Parathyroid adenoma (tissue), 2 donors: ENCODE measurements around the gene SURF4.
"Not testable (repeated sequence)": the region's sequence is repeated elsewhere in the genome, so short reads cannot be mapped to it uniquely, and the experiment has no call there.

Source experiments
- H2AFZ ChIP-seq: fragments of 300-600 bp; sonication (generic); one replicate; pipeline ENCODE4 v1.7.0; 2017; ENCODE audit warnings: antibody characterized with exemption, mild to moderate bottlenecking
- H3K27ac ChIP-seq: fragments of 300-600 bp; sonication (generic); one replicate; pipeline ENCODE4 v1.7.0; 2017
- H3K27me3 ChIP-seq: fragments of 300-600 bp; sonication (generic); one replicate; pipeline ENCODE4 v1.7.0; 2017; ENCODE audit warnings: low read length; ENCODE audit not compliant: control insufficient read depth, insufficient read depth
- H3K36me3 ChIP-seq: fragments of 300-600 bp; sonication (generic); one replicate; pipeline ENCODE4 v1.7.0; 2017; ENCODE audit warnings: low read length; ENCODE audit not compliant: control insufficient read depth, insufficient read depth
- H3K4me1 ChIP-seq: fragments of 300-600 bp; sonication (generic); one replicate; pipeline ENCODE4 v1.7.0; 2017; ENCODE audit warnings: control low read depth
- H3K4me2 ChIP-seq: fragments of 300-600 bp; sonication (generic); one replicate; pipeline ENCODE4 v1.7.0; 2017; ENCODE audit warnings: low read length
- H3K4me3 ChIP-seq: fragments of 300-600 bp; sonication (generic); one replicate; pipeline ENCODE4 v1.7.0; 2017; ENCODE audit warnings: low read depth, low read length
- H3K79me2 ChIP-seq: fragments of 300-600 bp; sonication (generic); one replicate; pipeline ENCODE4 v1.7.0; 2017; ENCODE audit warnings: control low read depth
- H3K9ac ChIP-seq: fragments of 300-600 bp; sonication (generic); one replicate; pipeline ENCODE4 v1.7.0; 2017; ENCODE audit warnings: mild to moderate bottlenecking
- H3K9me3 ChIP-seq: fragments of 300-600 bp; sonication (generic); one replicate; pipeline ENCODE4 v1.7.0; 2017; ENCODE audit warnings: low read length; ENCODE audit not compliant: control insufficient read depth
- CTCF ChIP-seq: fragments of 300-600 bp; sonication (generic); IDR thresholded peaks from one replicate; pipeline ENCODE4 v1.7.0; 2017; ENCODE audit warnings: antibody characterized with exemption, mild to moderate bottlenecking
- donor health status: primary hyperparathyroidism.

The SURF4 gene

GRCh38 chr9:133340256-133340655, 35.6 kb downstream of the SURF4 start:
- H3K4me1 ChIP-seq = peaks cover 3% of the 10 kb centered on the region
- no peaks in the 10 kb centered on the region for H3K9me3 ChIP-seq
- no peaks in the 10 kb centered on the region for H3K79me2 ChIP-seq
- TF ChIP-seq CTCF = no peak
- H3K36me3 ChIP-seq = no peaks in the 10 kb centered on the region
- H3K27me3 ChIP-seq = no peaks in the 10 kb centered on the region
- no peak overlapping the region for H3K4me2 ChIP-seq
- no peak overlapping the region for H3K27ac ChIP-seq
- no peak overlapping the region for H3K9ac ChIP-seq
- H2AFZ ChIP-seq = no peak overlapping the region
- no peak overlapping the region for H3K4me3 ChIP-seq

- H2AFZ ChIP-seq = no peak overlapping the region
- no peak overlapping the region for H3K9ac ChIP-seq
- H3K27me3 ChIP-seq = no peaks in the 10 kb centered on the region
- H3K79me2 ChIP-seq = no peaks in the 10 kb centered on the region
- peaks cover 7% of the 10 kb centered on the region for H3K4me1 ChIP-seq
- TF ChIP-seq CTCF = no peak
- no peak overlapping the region for H3K27ac ChIP-seq
- no peaks in the 10 kb centered on the region for H3K9me3 ChIP-seq
- H3K4me3 ChIP-seq = no peak overlapping the region
- no peaks in the 10 kb centered on the region for H3K36me3 ChIP-seq
- H3K4me2 ChIP-seq = no peak overlapping the region
Observed at GRCh38 chr9:133339641-133340040, 36.2 kb downstream of the SURF4 start.

GRCh38 chr9:133335924-133336811, 39.7 kb downstream of the SURF4 start, which contains the start of gene SURF6:
SURF6 (minus strand) TSS chr9:133336188; CDS start chr9:133336132, 56 bp downstream.
- Histone ChIP-seq H3K27me3 (no peaks in the 10 kb centered on the region), H3K4me3 (peak within 1 kb of the TSS; percentile 96), H3K9me3 (no peaks in the 10 kb centered on the region), H3K4me1 (peaks cover 7% of the 10 kb centered on the region), H3K79me2 (no peaks in the 10 kb centered on the region), H3K4me2 (peak within 1 kb of the TSS; percentile 98), H3K27ac (peak within 1 kb of the TSS; percentile 61), H2AFZ (peak within 1 kb of the TSS; percentile 71), H3K36me3 (no peaks in the 10 kb centered on the region), H3K9ac (peak within 1 kb of the TSS; percentile 46)
- no peak for TF ChIP-seq CTCF

GRCh38 chr9:133334888-133335287, 41.0 kb downstream of the SURF4 start:
- H2AFZ ChIP-seq, H3K36me3 ChIP-seq, H3K4me1 ChIP-seq, H3K79me2 ChIP-seq, H3K27ac ChIP-seq, H3K9ac ChIP-seq, H3K27me3 ChIP-seq, H3K9me3 ChIP-seq: not testable (repeated sequence)
- Histone ChIP-seq H3K4me2 (peak overlapping the region; percentile 98), H3K4me3 (peak overlapping the region; percentile 96)

GRCh38 chr9:133334161-133334560, 41.7 kb downstream of the SURF4 start:
- no peaks in the 10 kb centered on the region for H3K36me3 ChIP-seq
- no peak overlapping the region for H2AFZ ChIP-seq
- H3K9ac ChIP-seq = no peak overlapping the region
- H3K79me2 ChIP-seq = no peaks in the 10 kb centered on the region
- no peaks in the 10 kb centered on the region for H3K9me3 ChIP-seq
- H3K4me2 ChIP-seq = no peak overlapping the region
- H3K4me3 ChIP-seq = no peak overlapping the region
- no peak for TF ChIP-seq CTCF
- H3K4me1 ChIP-seq = peaks cover 7% of the 10 kb centered on the region
- no peaks in the 10 kb centered on the region for H3K27me3 ChIP-seq
- H3K27ac ChIP-seq = no peak overlapping the region
